Caco-2 (cell line): ENCODE data around the gene ZNF773. TPM values are rescaled to one million over a fixed set of nuclear protein-coding genes. Genes with fewer than 3 reads are reported as not detected.
"Not testable (repeated sequence)": the region's sequence is repeated elsewhere in the genome, so short reads cannot be mapped to it uniquely, and the experiment has no call there.

Source experiments
- Bru-seq: library from RNA; stranded (reverse); fragments of 400-500 nt; gene quantifications from one replicate; lab custom pipeline; 2021; lab: Mats Ljungman, UMichigan
- BruChase-seq, 2 experiments: library from RNA; stranded (reverse); fragments of 400-500 nt; gene quantifications; one replicate each; lab custom pipeline; 2021; lab: Mats Ljungman, UMichigan
- BruUV-seq: library from RNA; stranded (reverse); fragments of 400-500 nt; replicated peaks from 2 replicates; lab custom pipeline; 2021; lab: Mats Ljungman, UMichigan
- CTCF ChIA-PET: fragments of 300-600 bp; sonication (Branson Sonifier 250); formaldehyde crosslinking; loops from one replicate; lab custom pipeline; 2022; ENCODE audit warnings: antibody characterized with exemption; lab: Charles Lee
- POLR2A ChIA-PET: fragments of 300-600 bp; sonication (Branson Sonifier 250); formaldehyde crosslinking; loops from one replicate; lab custom pipeline; 2022; ENCODE audit warnings: antibody characterized with exemption; lab: Charles Lee
- DNase-seq, 2 experiments: peaks; one replicate each; pipeline versions ENCODE4 v3.0.0 to v3.0.0-alpha.2; 2020 to 2022
- H3K27me3 ChIP-seq: replicated peaks from 2 replicates; pipeline ENCODE4 v1.6.0; 2011; ENCODE audit warnings: low read length; ENCODE audit not compliant: control insufficient read depth, insufficient read depth
- H3K36me3 ChIP-seq: 2 replicates; pipeline ENCODE4 v1.5.1; 2011; ENCODE audit warnings: low read length; ENCODE audit not compliant: control insufficient read depth, insufficient read depth
- H3K4me1 ChIP-seq: fragments of 250-450 bp; sonication (Bioruptor Pico); 2 replicates; pipeline ENCODE4 v1.5.1; 2020; ENCODE audit warnings: mild to moderate bottlenecking
- H3K4me3 ChIP-seq: 2 replicates; pipeline ENCODE4 v1.5.1; 2011; ENCODE audit warnings: low read depth, mild to moderate bottlenecking, control low read depth, low read length
- H3K9me3 ChIP-seq: fragments of 250-450 bp; sonication (Bioruptor Pico); 2 replicates; pipeline ENCODE4 v1.5.1; 2020; ENCODE audit warnings: mild to moderate bottlenecking, moderate library complexity
- H3K27ac Mint-ChIP-seq: one replicate; pipeline ENCODE4 v1.8.0; 2022; ENCODE audit warnings: mixed read lengths; ENCODE audit not compliant: unreplicated experiment
- H3K27me3 Mint-ChIP-seq: one replicate; pipeline ENCODE4 v1.8.0; 2022; ENCODE audit warnings: mixed read lengths; ENCODE audit not compliant: insufficient read depth, unreplicated experiment
- H3K36me3 Mint-ChIP-seq: one replicate; pipeline ENCODE4 v1.8.0; 2022; ENCODE audit warnings: mild to moderate bottlenecking, mixed read lengths; ENCODE audit not compliant: insufficient read depth, unreplicated experiment
- H3K4me1 Mint-ChIP-seq: one replicate; pipeline ENCODE4 v1.8.0; 2022; ENCODE audit warnings: low read depth, mixed read lengths; ENCODE audit not compliant: unreplicated experiment
- H3K4me3 Mint-ChIP-seq: one replicate; pipeline ENCODE4 v1.8.0; 2022; ENCODE audit warnings: mild to moderate bottlenecking, moderate library complexity, mixed read lengths; ENCODE audit not compliant: unreplicated experiment
- H3K9me3 Mint-ChIP-seq: one replicate; pipeline ENCODE4 v1.8.0; 2022; ENCODE audit warnings: mixed read lengths; ENCODE audit not compliant: unreplicated experiment
- intact Hi-C: fragments of 100-400 bp; cut with micrococcal nuclease; formaldehyde crosslinking; loops from one replicate; pipeline ENCODE4 v1.10.0; 2022; ENCODE audit not compliant: unreplicated experiment
- long read RNA-seq: library from polyadenylated mRNA; stranded (forward); transcript quantifications from one replicate; pipeline ENCODE4 v2.0.0, GENCODE V29; 2022
- total RNA-seq: library from RNA; stranded (reverse); gene quantifications from 2 replicates; pipeline ENCODE4 v1.2.3, GENCODE V29; 2022
- TF ChIP-seq, protein P1 (sequence below), 2 experiments: fragments of 200-600 bp in 1 of 2; IDR thresholded peaks; 1 replicate in 1 of 2; 2 replicates in 1 of 2; pipeline versions ENCODE4 v1.5.1 to v1.8.0; 2011 to 2022; ENCODE audit warnings: antibody characterized with exemption in 1 of 2, control low read depth in 1 of 2, inconsistent platforms in 1 of 2, low read depth in 1 of 2, low read length in 1 of 2, mild to moderate bottlenecking in 1 of 2, moderate library complexity in 1 of 2; ENCODE audit not compliant: insufficient read depth in 1 of 2, severe bottlenecking in 1 of 2, unreplicated experiment in 1 of 2

The ZNF773 gene
- 7.7 and 10.0 TPM in 2 replicates for total RNA-seq
- Bru-seq, nascent RNA: percentile 67 among the genes with signal in this experiment
- percentile 62 among the genes with signal in this experiment for BruChase-seq, experiment 1, labeled RNA remaining after a 2-hour chase
- percentile 58 among the genes with signal in this experiment for BruChase-seq, experiment 2, labeled RNA remaining after a 6-hour chase
- long read RNA-seq, transcript ZNF773-204 (4 exons, 2,019 nt): major isoform, 9 of 13 reads
- long read RNA-seq, partial matches to known transcripts: 0 of 13 reads
- long read RNA-seq, other reads (novel, unspliced or antisense): 2 of 13 reads

DNA sequence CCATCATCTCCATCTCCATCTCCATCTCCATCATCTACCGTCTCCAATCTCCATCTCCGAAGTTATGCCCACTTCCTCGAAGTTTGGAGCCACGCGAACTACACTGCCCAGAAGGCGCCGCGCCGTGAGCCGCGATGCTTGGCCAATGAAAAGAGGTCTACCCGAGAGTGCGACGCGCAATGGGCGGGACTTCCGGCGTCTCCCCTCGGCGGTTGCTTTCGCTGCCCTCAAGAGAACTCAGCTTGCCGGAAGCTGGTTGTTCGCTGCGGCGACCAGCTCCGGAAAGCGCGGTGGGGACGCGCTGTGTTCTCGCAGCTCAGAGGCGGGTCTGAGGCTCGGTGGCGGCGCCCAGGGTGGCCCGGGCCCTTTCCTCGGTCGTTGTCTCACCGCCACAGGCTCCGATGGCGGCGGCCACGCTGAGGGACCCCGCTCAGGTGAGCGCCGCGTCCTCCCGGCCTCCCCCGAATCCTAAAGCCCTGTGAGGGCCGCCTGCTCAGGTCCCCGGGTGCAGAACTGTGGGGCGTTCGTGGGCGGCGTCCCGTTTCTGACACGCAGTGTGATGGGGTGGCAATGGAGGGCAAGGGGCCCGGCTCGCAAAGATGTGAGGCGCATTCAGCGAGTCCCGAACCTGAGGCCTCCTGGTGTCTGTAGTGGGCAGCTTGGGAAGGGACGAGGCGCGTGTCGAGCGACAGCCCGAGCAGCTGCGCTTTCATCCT lies at the start of gene ZNF773:
Gene ZNF773, plus strand, starts transcription at position 259 of the 716 bp plus-strand sequence. Its CDS starts 143 bp downstream, at position 402.
- peaks cover 14% of the 10 kb centered on the region for H3K4me1 Mint-ChIP-seq
- H3K27me3 Mint-ChIP-seq, H3K4me1 ChIP-seq, H3K27me3 ChIP-seq, H3K27ac Mint-ChIP-seq, H3K36me3 ChIP-seq, BruUV-seq, intact Hi-C loops: not testable (repeated sequence)
- POLR2A ChIA-PET: interaction anchor here (0.6 to 1.0 kb wide), 3 partner anchors 12 to 965 kb away, joined by 3 to 11 read pairs (median 3); partner anchors contain the start of gene ZNF419
- peaks cover 42% of the 10 kb centered on the region for H3K36me3 Mint-ChIP-seq
- CTCF ChIA-PET: interaction anchor here (0.6 kb wide), 1 partner anchor 509 kb away, joined by 3 read pairs; no protein-coding TSS in a partner anchor
- Histone ChIP-seq H3K9me3 (peaks cover 11% of the 10 kb centered on the region), H3K4me3 (peak within 1 kb of the TSS; percentile 53)
- H3K4me3 Mint-ChIP-seq: peak within 1 kb of the TSS; percentile 38
- peaks cover 31% of the 10 kb centered on the region for H3K9me3 Mint-ChIP-seq
- DNase-seq: peak; percentile 94 to 95

DNA sequence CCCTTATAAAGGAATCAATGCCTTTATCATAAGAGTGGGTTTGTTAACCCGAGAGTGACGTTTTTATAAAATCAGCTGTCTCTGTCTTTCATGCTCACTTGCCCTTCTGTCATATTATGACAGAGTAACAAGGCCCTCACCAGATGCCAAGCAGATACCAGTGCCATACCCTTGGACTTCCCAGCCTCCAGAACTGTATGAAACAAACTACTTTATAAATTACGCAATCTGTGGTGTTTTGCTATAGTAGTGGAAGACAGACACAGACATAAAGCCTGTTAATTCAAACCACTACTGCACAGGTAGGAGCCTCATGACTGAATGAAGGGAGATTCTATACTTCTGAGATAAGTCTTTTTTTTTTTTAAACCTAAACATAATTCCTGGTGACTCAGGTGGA lies 47.4 kb upstream of the ZNF773 start:
- no peaks in the 10 kb centered on the region for H3K4me1 ChIP-seq
- Mint-ChIP-seq H3K36me3 (no peaks in the 10 kb centered on the region), H3K9me3 (peaks cover 22% of the 10 kb centered on the region), H3K27ac (no peak overlapping the region), H3K27me3 (no peaks in the 10 kb centered on the region), H3K4me1 (no peaks in the 10 kb centered on the region), H3K4me3 (no peak overlapping the region)
- no peaks in the 10 kb centered on the region for H3K27me3 ChIP-seq
- no peak for DNase-seq
- ChIA-PET POLR2A (no interaction called here), CTCF (no interaction called here)
- TF ChIP-seq, protein P1, sequence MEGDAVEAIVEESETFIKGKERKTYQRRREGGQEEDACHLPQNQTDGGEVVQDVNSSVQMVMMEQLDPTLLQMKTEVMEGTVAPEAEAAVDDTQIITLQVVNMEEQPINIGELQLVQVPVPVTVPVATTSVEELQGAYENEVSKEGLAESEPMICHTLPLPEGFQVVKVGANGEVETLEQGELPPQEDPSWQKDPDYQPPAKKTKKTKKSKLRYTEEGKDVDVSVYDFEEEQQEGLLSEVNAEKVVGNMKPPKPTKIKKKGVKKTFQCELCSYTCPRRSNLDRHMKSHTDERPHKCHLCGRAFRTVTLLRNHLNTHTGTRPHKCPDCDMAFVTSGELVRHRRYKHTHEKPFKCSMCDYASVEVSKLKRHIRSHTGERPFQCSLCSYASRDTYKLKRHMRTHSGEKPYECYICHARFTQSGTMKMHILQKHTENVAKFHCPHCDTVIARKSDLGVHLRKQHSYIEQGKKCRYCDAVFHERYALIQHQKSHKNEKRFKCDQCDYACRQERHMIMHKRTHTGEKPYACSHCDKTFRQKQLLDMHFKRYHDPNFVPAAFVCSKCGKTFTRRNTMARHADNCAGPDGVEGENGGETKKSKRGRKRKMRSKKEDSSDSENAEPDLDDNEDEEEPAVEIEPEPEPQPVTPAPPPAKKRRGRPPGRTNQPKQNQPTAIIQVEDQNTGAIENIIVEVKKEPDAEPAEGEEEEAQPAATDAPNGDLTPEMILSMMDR (IDR thresholded peaks at IDR 0.05; ENCODE audit: insufficient read depth in 1 of 2, low read depth in 1 of 2, low read length in 1 of 2, severe bottlenecking in 1 of 2, unreplicated experiment in 1 of 2): no peak
- no peaks in the 10 kb centered on the region for H3K36me3 ChIP-seq
- H3K4me3 ChIP-seq: no peak overlapping the region
- intact Hi-C loops: no loop called here
- H3K9me3 ChIP-seq: 0 out of 2 replicates have a peak, but pooled peaks cover 8% of the 10 kb centered on the region
- no TSS peak for BruUV-seq

DNA sequence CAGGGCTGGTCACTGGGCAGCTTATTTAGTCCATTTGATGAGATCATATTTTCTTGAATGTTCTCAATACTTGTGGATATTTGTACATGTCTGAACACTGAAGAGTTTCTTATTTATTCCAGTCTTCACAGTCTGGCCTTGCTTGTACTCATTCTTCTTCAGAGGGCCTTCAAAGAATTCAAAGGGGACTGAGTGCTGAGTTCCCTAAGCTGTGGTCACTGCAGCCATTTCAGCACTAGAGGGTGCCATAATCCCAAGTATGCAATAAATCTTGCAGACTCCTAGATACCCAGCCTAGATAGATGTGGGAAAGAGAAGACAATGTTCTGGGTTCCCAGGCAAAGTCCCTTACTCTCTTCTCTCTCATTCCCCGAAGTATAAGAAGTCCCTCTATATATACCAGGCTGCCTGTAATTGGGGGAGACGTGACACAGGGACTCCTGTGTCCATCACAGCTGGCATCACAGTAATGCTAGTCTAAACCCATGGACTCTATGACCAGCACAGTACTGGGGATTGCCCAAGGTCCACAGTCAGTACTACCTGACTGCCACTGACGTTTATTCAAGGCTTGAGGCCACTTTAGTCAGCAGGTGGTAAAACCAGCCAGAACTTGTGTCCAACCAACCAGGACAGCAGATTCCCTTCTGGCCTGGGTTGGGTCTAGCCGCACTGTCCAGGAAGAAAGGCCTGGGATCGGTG lies 33.9 kb upstream of the ZNF773 start:
- no peaks in the 10 kb centered on the region for H3K4me1 Mint-ChIP-seq
- BruUV-seq: no TSS peak
- TF ChIP-seq, protein P1 (IDR thresholded peaks at IDR 0.05; ENCODE audit: insufficient read depth in 1 of 2, low read depth in 1 of 2, low read length in 1 of 2, severe bottlenecking in 1 of 2, unreplicated experiment in 1 of 2): peak; percentile 54 to 78
- no peak overlapping the region for H3K27ac Mint-ChIP-seq
- H3K27me3 Mint-ChIP-seq: no peaks in the 10 kb centered on the region
- peaks cover 70% of the 10 kb centered on the region for H3K9me3 Mint-ChIP-seq
- H3K9me3 ChIP-seq: peaks cover 9% of the 10 kb centered on the region
- H3K4me1 ChIP-seq: no peaks in the 10 kb centered on the region
- DNase-seq: peak; percentile 43 to 69
- no peak overlapping the region for H3K4me3 Mint-ChIP-seq
- H3K36me3 Mint-ChIP-seq: no peaks in the 10 kb centered on the region
- ChIA-PET CTCF (no interaction called here), POLR2A (no interaction called here)
- H3K27me3 ChIP-seq: no peaks in the 10 kb centered on the region
- intact Hi-C loops: loop anchor here (1.0 kb wide), 1 partner anchor 437 kb away; no protein-coding TSS in a partner anchor
- no peaks in the 10 kb centered on the region for H3K36me3 ChIP-seq
- no peak overlapping the region for H3K4me3 ChIP-seq
